ENCODE results near the gene PRKCB.
"Not testable (repeated sequence)": the region's sequence is repeated elsewhere in the genome, so short reads cannot be mapped to it uniquely, and the experiment has no call there.

The PRKCB gene

DNA sequence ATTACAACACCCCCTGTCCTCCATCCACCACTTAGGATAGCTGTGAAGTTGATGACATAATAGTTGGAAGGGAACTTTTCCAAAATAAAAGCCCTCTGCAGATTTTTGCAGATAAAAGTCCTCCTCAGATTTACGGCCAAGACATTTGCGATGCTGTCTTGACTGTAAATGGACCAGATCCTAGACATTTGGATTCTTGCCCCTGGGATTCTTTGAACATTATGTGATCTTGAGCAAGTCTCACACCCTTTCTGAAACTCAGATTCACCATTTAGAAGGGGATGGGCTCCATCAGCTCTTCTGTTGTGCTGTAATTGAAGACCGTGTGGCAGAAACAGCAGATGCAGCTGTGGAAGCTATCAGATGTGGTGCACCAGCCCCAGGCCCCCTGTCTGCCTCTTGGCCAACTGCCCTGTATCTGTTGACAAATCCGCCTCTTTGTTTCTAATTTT is 266.5 kb downstream of the PRKCB start:
- TF ChIP-seq, protein P1, sequence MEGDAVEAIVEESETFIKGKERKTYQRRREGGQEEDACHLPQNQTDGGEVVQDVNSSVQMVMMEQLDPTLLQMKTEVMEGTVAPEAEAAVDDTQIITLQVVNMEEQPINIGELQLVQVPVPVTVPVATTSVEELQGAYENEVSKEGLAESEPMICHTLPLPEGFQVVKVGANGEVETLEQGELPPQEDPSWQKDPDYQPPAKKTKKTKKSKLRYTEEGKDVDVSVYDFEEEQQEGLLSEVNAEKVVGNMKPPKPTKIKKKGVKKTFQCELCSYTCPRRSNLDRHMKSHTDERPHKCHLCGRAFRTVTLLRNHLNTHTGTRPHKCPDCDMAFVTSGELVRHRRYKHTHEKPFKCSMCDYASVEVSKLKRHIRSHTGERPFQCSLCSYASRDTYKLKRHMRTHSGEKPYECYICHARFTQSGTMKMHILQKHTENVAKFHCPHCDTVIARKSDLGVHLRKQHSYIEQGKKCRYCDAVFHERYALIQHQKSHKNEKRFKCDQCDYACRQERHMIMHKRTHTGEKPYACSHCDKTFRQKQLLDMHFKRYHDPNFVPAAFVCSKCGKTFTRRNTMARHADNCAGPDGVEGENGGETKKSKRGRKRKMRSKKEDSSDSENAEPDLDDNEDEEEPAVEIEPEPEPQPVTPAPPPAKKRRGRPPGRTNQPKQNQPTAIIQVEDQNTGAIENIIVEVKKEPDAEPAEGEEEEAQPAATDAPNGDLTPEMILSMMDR (conservative IDR thresholded peaks at IDR 0.05; ENCODE audit: low read depth, low read length): no peak
- no peak for DNase-seq (ENCODE audit: low read depth)
- no peak overlapping the region for H3K4me3 ChIP-seq (ENCODE audit: low read depth, low read length)

DNA sequence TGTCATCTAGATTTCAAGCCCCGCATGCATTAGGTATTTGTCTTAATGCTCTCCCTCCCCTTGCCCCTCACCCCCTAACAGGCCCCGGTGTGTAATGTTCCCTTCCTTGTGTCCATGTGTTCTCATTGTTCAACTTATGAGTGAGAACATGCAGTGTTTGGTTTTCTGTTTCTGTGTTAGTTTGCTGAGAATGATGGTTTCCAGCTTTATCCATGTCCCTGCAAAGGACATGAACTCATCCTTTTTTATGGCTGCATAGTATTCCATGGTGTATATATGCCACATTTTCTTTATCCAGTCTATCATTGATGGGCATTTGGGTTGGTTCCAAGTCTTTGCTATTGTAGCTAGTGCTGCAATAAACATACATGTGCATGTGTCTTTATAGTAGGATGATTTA is 269.7 kb downstream of the PRKCB start:
- not testable (repeated sequence) for H3K4me3 ChIP-seq (ENCODE audit: low read depth, low read length); DNase-seq (ENCODE audit: low read depth)

DNA sequence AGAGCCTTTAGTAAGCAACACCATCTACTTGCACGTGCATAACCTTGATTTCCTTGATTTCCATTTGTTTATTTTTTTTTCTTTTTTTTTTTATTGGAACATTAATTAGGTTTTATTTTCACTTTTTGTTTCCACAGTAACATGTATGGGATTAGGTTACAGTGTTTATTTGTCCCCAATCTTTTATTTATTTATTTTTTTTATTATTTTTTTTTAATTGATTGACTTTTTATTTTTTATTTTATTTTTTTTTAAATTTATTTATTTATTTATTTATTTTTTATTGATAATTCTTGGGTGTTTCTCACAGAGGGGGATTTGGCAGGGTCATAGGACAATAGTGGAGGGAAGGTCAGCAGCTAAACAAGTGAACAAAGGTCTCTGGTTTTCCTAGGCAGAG is 272.3 kb downstream of the PRKCB start:
- H3K4me3 ChIP-seq (ENCODE audit: low read depth, low read length); DNase-seq (ENCODE audit: low read depth): not testable (repeated sequence)

- TF ChIP-seq, protein P1 (conservative IDR thresholded peaks at IDR 0.05; ENCODE audit: low read depth, low read length): no peak
- no peak for DNase-seq (ENCODE audit: low read depth)
- no peak overlapping the region for H3K4me3 ChIP-seq (ENCODE audit: low read depth, low read length)
Observed at GRCh38 chr16:24111724-24112302, 276.0 kb downstream of the PRKCB start.

- TF ChIP-seq, protein P1 (conservative IDR thresholded peaks at IDR 0.05; ENCODE audit: low read depth, low read length): no peak
- no peak for DNase-seq (ENCODE audit: low read depth)
- no peak overlapping the region for H3K4me3 ChIP-seq (ENCODE audit: low read depth, low read length)
Observed at GRCh38 chr16:24113115-24113745, 277.4 kb downstream of the PRKCB start.

GRCh38 chr16:24114876-24115275 is 279.1 kb downstream of the PRKCB start:
- no peak for DNase-seq (ENCODE audit: low read depth)
- TF ChIP-seq, protein P1 (conservative IDR thresholded peaks at IDR 0.05; ENCODE audit: low read depth, low read length): no peak
- no peak overlapping the region for H3K4me3 ChIP-seq (ENCODE audit: low read depth, low read length)

DNA sequence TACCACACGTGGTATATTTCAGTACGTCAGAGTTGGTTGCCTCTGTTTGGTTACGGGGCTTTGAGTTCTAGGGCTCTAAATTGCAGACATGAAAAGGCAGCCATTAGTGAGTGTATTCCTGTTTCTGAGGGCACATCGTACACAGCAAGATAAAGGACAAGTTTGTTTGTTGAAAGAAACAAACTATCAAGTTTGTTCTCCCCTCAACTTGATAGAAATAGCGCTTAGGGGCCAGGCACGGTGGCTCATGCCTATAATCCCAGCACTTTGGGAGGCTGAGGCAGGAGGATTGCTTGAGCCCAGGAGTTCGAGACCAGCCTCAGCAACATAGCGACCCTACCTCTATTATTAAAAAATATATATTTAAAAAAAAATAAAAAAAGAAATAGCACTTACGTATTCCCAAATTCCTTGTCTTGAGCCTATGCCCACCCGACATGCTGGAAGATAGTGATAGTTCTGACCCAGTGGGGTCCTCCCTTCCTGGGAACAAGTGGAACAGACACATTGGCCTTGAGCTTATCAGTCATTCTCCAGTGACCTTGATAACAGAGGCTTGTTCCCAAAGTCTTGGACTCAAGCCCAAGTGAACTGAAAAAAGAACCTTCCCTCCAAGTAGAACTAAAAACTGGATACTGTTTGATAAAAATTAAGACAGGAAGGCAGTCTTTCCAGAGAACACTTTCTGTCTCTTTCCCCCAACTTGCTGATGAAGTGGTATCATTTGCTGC is 280.4 kb downstream of the PRKCB start:
- TF ChIP-seq, protein P1 (conservative IDR thresholded peaks at IDR 0.05; ENCODE audit: low read depth, low read length): no peak
- H3K4me3 ChIP-seq (ENCODE audit: low read depth, low read length): no peak overlapping the region
- DNase-seq (ENCODE audit: low read depth): no peak

DNA sequence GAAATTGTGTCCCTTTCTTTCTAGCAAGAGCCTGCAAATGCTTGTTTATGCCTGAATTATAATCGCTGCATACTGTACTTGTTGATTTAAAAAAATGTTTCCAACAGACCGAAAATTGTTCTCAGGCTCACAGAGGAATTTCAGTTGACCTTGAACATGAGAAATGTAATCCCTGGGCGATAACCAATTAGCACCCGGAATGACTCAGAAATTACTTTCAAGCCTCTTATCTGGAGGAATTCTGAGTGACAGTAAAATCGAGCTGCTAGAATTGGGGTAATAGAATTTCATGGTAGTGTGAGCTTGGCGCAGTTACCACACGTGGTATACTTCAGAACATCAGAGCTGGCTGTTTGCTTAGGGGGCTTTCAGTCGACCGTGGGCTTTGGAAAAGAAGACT is 281.2 kb downstream of the PRKCB start:
- H3K4me3 ChIP-seq (ENCODE audit: low read depth, low read length): no peak overlapping the region
- TF ChIP-seq, protein P1 (conservative IDR thresholded peaks at IDR 0.05; ENCODE audit: low read depth, low read length): no peak
- no peak for DNase-seq (ENCODE audit: low read depth)
